SK-N-SH treated with all-trans-retinoic acid at 6 μM for 48 hours (cell line): Measurements from ENCODE around the gene NOSIP.

Experiments used
- ATAC-seq: fragments of 200-7000 bp; cut with Tn5 transposase; 3 replicates; pipeline ENCODE4 v1.9.1; 2020; ENCODE audit warnings: mild to moderate bottlenecking, moderate library complexity
- ARNTL ChIP-seq: fragments of 450-650 bp; formaldehyde crosslinking; IDR thresholded peaks from 2 replicates; pipeline ENCODE4 v1.5.0; 2020; ENCODE audit warnings: low read depth, mild to moderate bottlenecking, moderate library complexity, borderline replicate concordance
- BACH2 ChIP-seq: fragments of 250-450 bp; sonication (Bioruptor Pico); IDR thresholded peaks from 2 replicates; pipeline ENCODE4 v1.9.0; 2021; ENCODE audit warnings: mild to moderate bottlenecking, borderline replicate concordance
- CSDC2 ChIP-seq: fragments of 250-450 bp; sonication (Bioruptor Pico); IDR thresholded peaks from 2 replicates; pipeline ENCODE4 v1.5.0; 2020; ENCODE audit warnings: mild to moderate bottlenecking, moderate library complexity
- ESRRG ChIP-seq: fragments of 250-450 bp; sonication (Bioruptor Pico); IDR thresholded peaks from 2 replicates; pipeline ENCODE4 v1.6.1; 2021; ENCODE audit warnings: mild to moderate bottlenecking
- GLIS3 ChIP-seq: fragments of 250-450 bp; sonication (Bioruptor Pico); IDR thresholded peaks from 2 replicates; pipeline ENCODE4 v1.5.0; 2020; ENCODE audit warnings: mild to moderate bottlenecking, moderate library complexity
- ISL1 ChIP-seq: fragments of 250-450 bp; sonication (Bioruptor Pico); IDR thresholded peaks from 2 replicates; pipeline ENCODE4 v2.1.2; 2022; ENCODE audit warnings: mild to moderate bottlenecking, moderate library complexity
- OSR1 ChIP-seq: fragments of 250-450 bp; sonication (Bioruptor Pico); IDR thresholded peaks from 2 replicates; pipeline ENCODE4 v1.8.0; 2022; ENCODE audit warnings: moderate library complexity, mild to moderate bottlenecking, inconsistent platforms
- POU6F1 ChIP-seq: fragments of 250-450 bp; sonication (Bioruptor Pico); IDR thresholded peaks from 2 replicates; pipeline ENCODE4 v1.8.0; 2021; ENCODE audit warnings: low read depth, mild to moderate bottlenecking, moderate library complexity, borderline replicate concordance
- PPARA ChIP-seq: fragments of 250-450 bp; sonication (Bioruptor Pico); IDR thresholded peaks from 2 replicates; pipeline ENCODE4 v1.5.0; 2020; ENCODE audit warnings: mild to moderate bottlenecking, borderline replicate concordance
- RARB ChIP-seq: fragments of 250-450 bp; sonication (Bioruptor Pico); IDR thresholded peaks from 2 replicates; pipeline ENCODE4 v1.8.0; 2021; ENCODE audit warnings: mild to moderate bottlenecking, moderate library complexity
- SNAI2 ChIP-seq: fragments of 250-450 bp; sonication (Bioruptor Pico); IDR thresholded peaks from 2 replicates; pipeline ENCODE4 v1.5.0; 2020; ENCODE audit warnings: mild to moderate bottlenecking, moderate library complexity
- TCF4 ChIP-seq: fragments of 250-450 bp; sonication (Bioruptor Pico); IDR thresholded peaks from 2 replicates; pipeline ENCODE4 v1.8.0; 2021; ENCODE audit warnings: mild to moderate bottlenecking, moderate library complexity, borderline replicate concordance
- TOX ChIP-seq: fragments of 250-450 bp; sonication (Bioruptor Pico); IDR thresholded peaks from 2 replicates; pipeline ENCODE4 v1.8.0; 2021; ENCODE audit warnings: mild to moderate bottlenecking, moderate library complexity, borderline replicate concordance
- ZFP3 ChIP-seq: fragments of 250-450 bp; sonication (Bioruptor Pico); IDR thresholded peaks from 2 replicates; pipeline ENCODE4 v1.5.0; 2020; ENCODE audit warnings: mild to moderate bottlenecking, moderate library complexity
- ZFP30 ChIP-seq: fragments of 450-650 bp; formaldehyde crosslinking; IDR thresholded peaks from 2 replicates; pipeline ENCODE4 v1.5.0; 2022; ENCODE audit warnings: mild to moderate bottlenecking, moderate library complexity
- ZNF565 ChIP-seq: fragments of 450-650 bp; formaldehyde crosslinking; conservative IDR thresholded peaks from 2 replicates; pipeline ENCODE4 v1.5.0; 2020; ENCODE audit warnings: low read depth, mild to moderate bottlenecking, moderate library complexity
- ZNF70 ChIP-seq: fragments of 450-650 bp; formaldehyde crosslinking; IDR thresholded peaks from 2 replicates; pipeline ENCODE4 v1.5.0; 2020; ENCODE audit warnings: mild to moderate bottlenecking, moderate library complexity
- ZNF8 ChIP-seq: fragments of 450-650 bp; formaldehyde crosslinking; IDR thresholded peaks from 2 replicates; pipeline ENCODE4 v1.5.0; 2020; ENCODE audit warnings: mild to moderate bottlenecking, moderate library complexity
- TF ChIP-seq, protein P1 (sequence below): fragments of 250-450 bp; sonication (Bioruptor Pico); IDR thresholded peaks from 2 replicates; pipeline ENCODE4 v1.5.1; 2020; ENCODE audit warnings: low read depth, mild to moderate bottlenecking, moderate library complexity
- TF ChIP-seq, protein P2 (sequence below): fragments of 250-450 bp; sonication (Bioruptor Pico); IDR thresholded peaks from 2 replicates; pipeline ENCODE4 v1.5.0; 2020; ENCODE audit warnings: mild to moderate bottlenecking, moderate library complexity
- TF ChIP-seq, protein P3 (sequence below): fragments of 250-450 bp; sonication (Bioruptor Pico); IDR thresholded peaks from 2 replicates; pipeline ENCODE4 v1.8.0; 2020; ENCODE audit warnings: mild to moderate bottlenecking, moderate library complexity, borderline replicate concordance

NOSIP gene

DNA sequence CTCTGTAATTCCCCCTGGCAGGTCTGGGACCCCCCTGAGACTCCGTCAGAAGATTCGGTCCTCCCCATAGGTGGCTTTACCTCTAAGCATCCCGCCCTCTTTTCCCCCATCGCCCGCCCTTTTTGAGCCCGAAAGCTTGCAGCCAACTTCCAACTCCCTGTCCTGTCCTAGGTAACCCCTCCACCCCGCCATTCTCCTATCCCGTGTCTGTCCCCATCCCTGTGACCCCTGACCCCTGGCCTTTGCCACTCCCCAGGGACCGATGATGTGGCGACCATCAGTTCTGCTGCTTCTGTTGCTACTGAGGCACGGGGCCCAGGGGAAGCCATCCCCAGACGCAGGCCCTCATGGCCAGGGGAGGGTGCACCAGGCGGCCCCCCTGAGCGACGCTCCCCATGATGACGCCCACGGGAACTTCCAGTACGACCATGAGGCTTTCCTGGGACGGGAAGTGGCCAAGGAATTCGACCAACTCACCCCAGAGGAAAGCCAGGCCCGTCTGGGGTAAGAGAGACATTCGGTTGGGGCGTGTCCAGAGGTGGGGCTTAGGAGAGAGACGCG is 52.1 kb downstream of the NOSIP start:
- no peak for ATAC-seq
- TF ChIP-seq ZFP3 (CRISPR knock-in tag), result no peak
- TF ChIP-seq, protein P1, sequence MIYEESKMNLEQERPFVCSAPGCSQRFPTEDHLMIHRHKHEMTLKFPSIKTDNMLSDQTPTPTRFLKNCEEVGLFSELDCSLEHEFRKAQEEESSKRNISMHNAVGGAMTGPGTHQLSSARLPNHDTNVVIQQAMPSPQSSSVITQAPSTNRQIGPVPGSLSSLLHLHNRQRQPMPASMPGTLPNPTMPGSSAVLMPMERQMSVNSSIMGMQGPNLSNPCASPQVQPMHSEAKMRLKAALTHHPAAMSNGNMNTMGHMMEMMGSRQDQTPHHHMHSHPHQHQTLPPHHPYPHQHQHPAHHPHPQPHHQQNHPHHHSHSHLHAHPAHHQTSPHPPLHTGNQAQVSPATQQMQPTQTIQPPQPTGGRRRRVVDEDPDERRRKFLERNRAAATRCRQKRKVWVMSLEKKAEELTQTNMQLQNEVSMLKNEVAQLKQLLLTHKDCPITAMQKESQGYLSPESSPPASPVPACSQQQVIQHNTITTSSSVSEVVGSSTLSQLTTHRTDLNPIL (CRISPR knock-in tag), result no peak
- no peak for TF ChIP-seq GLIS3 (CRISPR knock-in tag)
- TF ChIP-seq ZNF8 (CRISPR knock-in tag), result no peak
- no peak for TF ChIP-seq ZNF565 (CRISPR knock-in tag)
- no peak for TF ChIP-seq TOX (CRISPR knock-in tag)
- no peak for TF ChIP-seq POU6F1 (CRISPR knock-in tag)
- TF ChIP-seq ISL1 (CRISPR knock-in tag), result no peak
- no peak for TF ChIP-seq BACH2
- TF ChIP-seq OSR1, result no peak
- TF ChIP-seq TCF4 (CRISPR knock-in tag), result no peak
- TF ChIP-seq ZFP30 (CRISPR knock-in tag), result no peak
- TF ChIP-seq ESRRG, result no peak
- no peak for TF ChIP-seq PPARA (CRISPR knock-in tag)
- TF ChIP-seq ARNTL (CRISPR knock-in tag), result no peak
- no peak for TF ChIP-seq CSDC2 (CRISPR knock-in tag)

GRCh38 chr19:49524812-49525455 is 55.4 kb downstream of the NOSIP start:
- no peak for ATAC-seq
- no peak for TF ChIP-seq CSDC2 (CRISPR knock-in tag)
- no peak for TF ChIP-seq GLIS3 (CRISPR knock-in tag)
- no peak for TF ChIP-seq TOX (CRISPR knock-in tag)
- TF ChIP-seq TCF4 (CRISPR knock-in tag), result no peak
- TF ChIP-seq BACH2, result no peak
- TF ChIP-seq SNAI2, result no peak
- no peak for TF ChIP-seq PPARA (CRISPR knock-in tag)
- TF ChIP-seq, protein P2, sequence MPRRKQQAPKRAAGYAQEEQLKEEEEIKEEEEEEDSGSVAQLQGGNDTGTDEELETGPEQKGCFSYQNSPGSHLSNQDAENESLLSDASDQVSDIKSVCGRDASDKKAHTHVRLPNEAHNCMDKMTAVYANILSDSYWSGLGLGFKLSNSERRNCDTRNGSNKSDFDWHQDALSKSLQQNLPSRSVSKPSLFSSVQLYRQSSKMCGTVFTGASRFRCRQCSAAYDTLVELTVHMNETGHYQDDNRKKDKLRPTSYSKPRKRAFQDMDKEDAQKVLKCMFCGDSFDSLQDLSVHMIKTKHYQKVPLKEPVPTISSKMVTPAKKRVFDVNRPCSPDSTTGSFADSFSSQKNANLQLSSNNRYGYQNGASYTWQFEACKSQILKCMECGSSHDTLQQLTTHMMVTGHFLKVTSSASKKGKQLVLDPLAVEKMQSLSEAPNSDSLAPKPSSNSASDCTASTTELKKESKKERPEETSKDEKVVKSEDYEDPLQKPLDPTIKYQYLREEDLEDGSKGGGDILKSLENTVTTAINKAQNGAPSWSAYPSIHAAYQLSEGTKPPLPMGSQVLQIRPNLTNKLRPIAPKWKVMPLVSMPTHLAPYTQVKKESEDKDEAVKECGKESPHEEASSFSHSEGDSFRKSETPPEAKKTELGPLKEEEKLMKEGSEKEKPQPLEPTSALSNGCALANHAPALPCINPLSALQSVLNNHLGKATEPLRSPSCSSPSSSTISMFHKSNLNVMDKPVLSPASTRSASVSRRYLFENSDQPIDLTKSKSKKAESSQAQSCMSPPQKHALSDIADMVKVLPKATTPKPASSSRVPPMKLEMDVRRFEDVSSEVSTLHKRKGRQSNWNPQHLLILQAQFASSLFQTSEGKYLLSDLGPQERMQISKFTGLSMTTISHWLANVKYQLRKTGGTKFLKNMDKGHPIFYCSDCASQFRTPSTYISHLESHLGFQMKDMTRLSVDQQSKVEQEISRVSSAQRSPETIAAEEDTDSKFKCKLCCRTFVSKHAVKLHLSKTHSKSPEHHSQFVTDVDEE (CRISPR knock-in tag), result no peak
- TF ChIP-seq, protein P3, sequence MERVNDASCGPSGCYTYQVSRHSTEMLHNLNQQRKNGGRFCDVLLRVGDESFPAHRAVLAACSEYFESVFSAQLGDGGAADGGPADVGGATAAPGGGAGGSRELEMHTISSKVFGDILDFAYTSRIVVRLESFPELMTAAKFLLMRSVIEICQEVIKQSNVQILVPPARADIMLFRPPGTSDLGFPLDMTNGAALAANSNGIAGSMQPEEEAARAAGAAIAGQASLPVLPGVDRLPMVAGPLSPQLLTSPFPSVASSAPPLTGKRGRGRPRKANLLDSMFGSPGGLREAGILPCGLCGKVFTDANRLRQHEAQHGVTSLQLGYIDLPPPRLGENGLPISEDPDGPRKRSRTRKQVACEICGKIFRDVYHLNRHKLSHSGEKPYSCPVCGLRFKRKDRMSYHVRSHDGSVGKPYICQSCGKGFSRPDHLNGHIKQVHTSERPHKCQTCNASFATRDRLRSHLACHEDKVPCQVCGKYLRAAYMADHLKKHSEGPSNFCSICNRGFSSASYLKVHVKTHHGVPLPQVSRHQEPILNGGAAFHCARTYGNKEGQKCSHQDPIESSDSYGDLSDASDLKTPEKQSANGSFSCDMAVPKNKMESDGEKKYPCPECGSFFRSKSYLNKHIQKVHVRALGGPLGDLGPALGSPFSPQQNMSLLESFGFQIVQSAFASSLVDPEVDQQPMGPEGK (CRISPR knock-in tag), result no peak
- no peak for TF ChIP-seq ZFP30 (CRISPR knock-in tag)
- no peak for TF ChIP-seq RARB (CRISPR knock-in tag)
- TF ChIP-seq ZFP3 (CRISPR knock-in tag), result no peak
- TF ChIP-seq ZNF70, result no peak
- no peak for TF ChIP-seq ZNF8 (CRISPR knock-in tag)
- no peak for TF ChIP-seq ISL1 (CRISPR knock-in tag)
- no peak for TF ChIP-seq OSR1
- TF ChIP-seq, protein P1 (CRISPR knock-in tag), result no peak
- no peak for TF ChIP-seq ARNTL (CRISPR knock-in tag)
- TF ChIP-seq ESRRG, result no peak
- TF ChIP-seq, all 23 proteins: peak for 0
